IMR-90 (cell line): ENCODE results near the gene MCF2L. TPM values are rescaled to one million over a fixed set of nuclear protein-coding genes. Genes with fewer than 3 reads are reported as not detected.

Experiments used
- ATAC-seq: fragments of 200-7000 bp; cut with Tn5 transposase; 2 replicates; pipeline ENCODE4 v1.9.1; 2020; ENCODE audit warnings: low read depth, mild to moderate bottlenecking, moderate library complexity
- BruUV-seq: library from RNA; stranded (reverse); fragments of 400-500 nt; replicated peaks from 2 replicates; lab custom pipeline; 2021; lab: Mats Ljungman, UMichigan
- CTCF ChIA-PET: fragments of 300-600 bp; formaldehyde crosslinking; extraction: SDS; loops from one replicate; lab custom pipeline; 2021; ENCODE audit warnings: antibody characterized with exemption; lab: Yijun Ruan, JAX
- POLR2A ChIA-PET: fragments of 300-600 bp; sonication (Branson Sonifier 250); formaldehyde crosslinking; loops from one replicate; lab custom pipeline; 2022; ENCODE audit warnings: antibody characterized with exemption; ENCODE audit not compliant: unreplicated experiment; lab: Charles Lee
- DNase-seq: peaks from one replicate; pipeline ENCODE4 v3.0.0; 2013
- H2AFZ ChIP-seq: replicated peaks from 2 replicates; pipeline ENCODE3; 2013; ENCODE audit warnings: low read length, mild to moderate bottlenecking; ENCODE audit not compliant: poor library complexity
- H2AK5ac ChIP-seq: 2 replicates; pipeline ENCODE4 v1.6.1; 2013; ENCODE audit warnings: low read depth, low read length, inconsistent platforms
- H2AK9ac ChIP-seq: replicated peaks from 2 replicates; pipeline ENCODE3; 2013; ENCODE audit warnings: mild to moderate bottlenecking, low read depth, low read length, moderate library complexity; ENCODE audit not compliant: poor library complexity
- H2BK120ac ChIP-seq: 2 replicates; pipeline ENCODE4 v1.6.1; 2013; ENCODE audit warnings: low read depth, low read length, inconsistent platforms
- H2BK15ac ChIP-seq: 3 replicates; pipeline ENCODE4 v1.6.1; 2013; ENCODE audit warnings: low read depth, low read length, inconsistent platforms
- H2BK20ac ChIP-seq: 2 replicates; pipeline ENCODE4 v1.6.1; 2013; ENCODE audit warnings: low read depth, mild to moderate bottlenecking, inconsistent platforms, low read length, moderate library complexity
- H2BK5ac ChIP-seq: 2 replicates; pipeline ENCODE4 v1.6.1; 2013; ENCODE audit warnings: mild to moderate bottlenecking, low read depth, low read length, inconsistent platforms; ENCODE audit not compliant: poor library complexity, severe bottlenecking
- H3K14ac ChIP-seq: replicated peaks from 2 replicates; pipeline ENCODE4 v1.6.1; 2013; ENCODE audit warnings: low read depth, low read length, inconsistent platforms
- H3K18ac ChIP-seq: 2 replicates; pipeline ENCODE4 v1.6.1; 2013; ENCODE audit warnings: low read depth, low read length, control low read depth
- H3K23ac ChIP-seq: 2 replicates; pipeline ENCODE4 v1.6.1; 2013; ENCODE audit warnings: low read depth, low read length, inconsistent platforms
- H3K27ac ChIP-seq: 2 replicates; pipeline ENCODE4 v1.5.1; 2013; ENCODE audit warnings: mild to moderate bottlenecking, control low read depth, low read length; ENCODE audit not compliant: insufficient read depth
- H3K27me3 ChIP-seq: 2 replicates; pipeline ENCODE4 v1.6.1; 2013; ENCODE audit warnings: low read length; ENCODE audit not compliant: control insufficient read depth, insufficient read depth
- H3K36me3 ChIP-seq: 2 replicates; pipeline ENCODE4 v1.6.1; 2013; ENCODE audit warnings: low read length, mixed read lengths; ENCODE audit not compliant: control insufficient read depth, insufficient read depth
- H3K4ac ChIP-seq: 2 replicates; pipeline ENCODE4 v1.6.1; 2013; ENCODE audit warnings: low read depth, low read length, inconsistent platforms
- H3K4me1 ChIP-seq: 2 replicates; pipeline ENCODE4 v1.6.1; 2013; ENCODE audit warnings: low read length, mixed read lengths; ENCODE audit not compliant: control insufficient read depth, insufficient read depth
- H3K4me2 ChIP-seq: 2 replicates; pipeline ENCODE4 v1.6.1; 2013; ENCODE audit warnings: low read depth, mild to moderate bottlenecking, control low read depth, low read length, moderate library complexity
- H3K4me3 ChIP-seq: 2 replicates; pipeline ENCODE4 v1.5.1; 2013; ENCODE audit warnings: low read depth, mild to moderate bottlenecking, control low read depth, low read length, moderate library complexity; ENCODE audit not compliant: insufficient read depth
- H3K56ac ChIP-seq: 2 replicates; pipeline ENCODE4 v1.6.1; 2013; ENCODE audit warnings: low read length, inconsistent platforms; ENCODE audit not compliant: insufficient read depth; ENCODE audit errors: extremely low read depth
- H3K79me1 ChIP-seq, 2 experiments: 2 replicates each; pipeline ENCODE4 v1.6.1; 2013; ENCODE audit warnings: low read length in 2 of 2, inconsistent platforms in 1 of 2, low read depth in 1 of 2
- H3K9ac ChIP-seq: 2 replicates; pipeline ENCODE4 v1.6.1; 2013; ENCODE audit warnings: low read depth, low read length, control low read depth
- H3K9me1 ChIP-seq: 2 replicates; pipeline ENCODE4 v1.6.1; 2013; ENCODE audit warnings: low read length, inconsistent platforms; ENCODE audit not compliant: insufficient read depth
- H3K9me3 ChIP-seq: 2 replicates; pipeline ENCODE4 v1.6.1; 2013; ENCODE audit warnings: low read length; ENCODE audit not compliant: control insufficient read depth, insufficient read depth
- H4K20me1 ChIP-seq: 2 replicates; pipeline ENCODE4 v1.6.1; 2013; ENCODE audit warnings: low read length, inconsistent platforms; ENCODE audit not compliant: insufficient read depth
- H4K5ac ChIP-seq: 2 replicates; pipeline ENCODE4 v1.6.1; 2013; ENCODE audit warnings: mild to moderate bottlenecking, low read depth, low read length, control low read depth
- H4K8ac ChIP-seq, 2 experiments: 2 replicates each; pipeline ENCODE4 v1.6.1; 2013; ENCODE audit warnings: low read depth in 2 of 2, low read length in 2 of 2, control low read depth in 1 of 2, inconsistent platforms in 1 of 2
- H4K91ac ChIP-seq: 2 replicates; pipeline ENCODE4 v1.6.1; 2013; ENCODE audit warnings: low read depth, low read length, inconsistent platforms; ENCODE audit not compliant: insufficient read depth
- BHLHE40 ChIP-seq: fragments of 150-350 bp; IDR thresholded peaks from 2 replicates; pipeline ENCODE4 v1.6.1; 2016; ENCODE audit warnings: mild to moderate bottlenecking, low read depth, low read length
- CEBPB ChIP-seq: IDR thresholded peaks from 2 replicates; pipeline ENCODE4 v1.6.1; 2012; ENCODE audit warnings: low read depth, low read length, improper control_type of control experiment
- FOS ChIP-seq: fragments of 150-350 bp; IDR thresholded peaks from 2 replicates; pipeline ENCODE4 v1.6.1; 2016; ENCODE audit warnings: low read depth, low read length
- MAFK ChIP-seq: IDR thresholded peaks from 2 replicates; pipeline ENCODE4 v1.6.1; 2012; ENCODE audit warnings: low read depth, low read length, improper control_type of control experiment
- NFE2L2 ChIP-seq: fragments of 150-350 bp; IDR thresholded peaks from 2 replicates; pipeline ENCODE4 v1.6.1; 2016; ENCODE audit warnings: low read depth, mild to moderate bottlenecking, low read length
- POLR2A ChIP-seq: IDR thresholded peaks from 2 replicates; pipeline ENCODE4 v1.6.1; 2012; ENCODE audit warnings: mild to moderate bottlenecking, low read depth, low read length
- RAD21 ChIP-seq: IDR thresholded peaks from 2 replicates; pipeline ENCODE4 v1.6.1; 2012; ENCODE audit warnings: low read length, improper control_type of control experiment
- WGBS, 2 experiments: methylation state at CpG; one replicate each; pipeline versions ENCODE4 v1.1.5 to v1.1.7; 2013; ENCODE audit warnings: missing lambda C conversion rate in 2 of 2; ENCODE audit not compliant: insufficient read length in 1 of 2; ENCODE audit errors: extremely low coverage in 2 of 2; 5-methylcytosine and 5-hydroxymethylcytosine counted together
- dilution Hi-C: fragments of 300-500 bp; cut with HindIII; formaldehyde crosslinking; loops from one replicate; pipeline ENCODE4 v1.14.3; 2018; ENCODE audit warnings: low sequenced_read_pairs; ENCODE audit not compliant: unreplicated experiment
- in situ Hi-C: fragments of 300-500 bp; cut with MboI; formaldehyde crosslinking; loops from 3 replicates; pipeline ENCODE4 v1.14.3; 2019; ENCODE audit warnings: low sequenced_read_pairs, inconsistent platforms, mixed read lengths
- intact Hi-C: fragments of 100-400 bp; cut with micrococcal nuclease; formaldehyde crosslinking; loops from 2 replicates; pipeline ENCODE4 v1.10.0; 2022
- polyA plus RNA-seq, 3 experiments: library from polyadenylated mRNA; depleted of rRNA; stranded (reverse); fragments of >200 nt; gene quantifications; 2 replicates each; pipeline ENCODE4 v1.2.3, GENCODE V29; 2012; ENCODE audit warnings: low replicate concordance in 1 of 3
- total RNA-seq: library from RNA; depleted of rRNA; stranded (reverse); fragments of >200 nt; gene quantifications from 2 replicates; pipeline ENCODE4 v1.2.3, GENCODE V29; 2012
- TF ChIP-seq, protein P1 (sequence below): fragments of 150-350 bp; IDR thresholded peaks from 2 replicates; pipeline ENCODE4 v1.6.1; 2017; ENCODE audit warnings: mild to moderate bottlenecking, antibody characterized with exemption, low read length, low read depth
- TF ChIP-seq, protein P2 (sequence below): conservative IDR thresholded peaks from 2 replicates; pipeline ENCODE4 v1.5.1; 2012; ENCODE audit warnings: mild to moderate bottlenecking, low read depth, low read length, improper control_type of control experiment

MCF2L gene
- total and polyA plus RNA-seq, 2 of the 4 experiments (the other 2 are of a cell fraction): 0.18 TPM; not detected in 1

DNA sequence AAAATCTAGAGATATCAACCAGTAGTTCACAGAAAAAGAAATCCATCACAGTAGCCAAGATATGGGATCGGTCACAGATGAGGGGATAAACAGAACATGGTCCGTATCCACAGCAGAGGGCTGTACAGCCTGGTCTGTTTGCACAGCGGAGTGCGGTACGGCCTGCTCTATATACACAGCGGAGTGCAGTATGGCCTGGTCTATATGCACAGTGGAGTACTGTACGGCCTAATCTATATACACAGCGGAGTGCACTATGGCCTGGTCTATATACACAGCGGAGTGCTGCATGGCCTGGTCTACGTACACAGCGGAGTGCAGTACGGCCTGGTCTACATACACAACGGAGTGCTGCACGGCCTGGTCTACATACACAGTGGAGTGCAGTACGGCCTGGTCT is 43.0 kb upstream of the MCF2L start:
- CTCF ChIA-PET: no interaction called here
- no peaks in the 10 kb centered on the region for H3K79me1 ChIP-seq
- H3K27ac ChIP-seq: no peak overlapping the region
- no peak overlapping the region for H2AK9ac ChIP-seq
- peaks cover 53% of the 10 kb centered on the region for H3K27me3 ChIP-seq
- H2BK15ac ChIP-seq: no peak overlapping the region
- no peak overlapping the region for H4K8ac ChIP-seq
- no TSS peak for BruUV-seq
- no peak overlapping the region for H3K23ac ChIP-seq
- no peaks in the 10 kb centered on the region for H3K9me1 ChIP-seq
- H3K9me3 ChIP-seq: peaks cover 2% of the 10 kb centered on the region; the same call in 1 of the 2 replicates
- no peak overlapping the region for H2BK120ac ChIP-seq
- H4K5ac ChIP-seq: no peak overlapping the region
- POLR2A ChIA-PET: no interaction called here
- no peak overlapping the region for H3K56ac ChIP-seq
- H3K4me2 ChIP-seq: no peak overlapping the region
- no peak overlapping the region for H3K4me3 ChIP-seq
- no peak overlapping the region for H3K4ac ChIP-seq
- H4K20me1 ChIP-seq: no peaks in the 10 kb centered on the region
- 84% methylated on average over 14 of the region's 15 CpGs; no CpG with 5 or more reads in 1 of the 2 experiments for WGBS, 2 experiments
- dilution Hi-C loops: no loop called here
- intact Hi-C loops: no loop called here
- no peak overlapping the region for H4K91ac ChIP-seq
- DNase-seq (no peak), ATAC-seq (no peak)
- H3K9ac ChIP-seq: no peak overlapping the region
- H2AK5ac ChIP-seq: no peak overlapping the region
- H3K4me1 ChIP-seq: no peaks in the 10 kb centered on the region
- in situ Hi-C loops: loop anchor here (25.0 kb wide), 2 partner anchors 311 to 461 kb away; no protein-coding TSS in a partner anchor
- H3K14ac ChIP-seq: no peak overlapping the region
- no peak overlapping the region for H2BK5ac ChIP-seq
- no peak for TF ChIP-seq NFE2L2
- TF ChIP-seq, protein P1, sequence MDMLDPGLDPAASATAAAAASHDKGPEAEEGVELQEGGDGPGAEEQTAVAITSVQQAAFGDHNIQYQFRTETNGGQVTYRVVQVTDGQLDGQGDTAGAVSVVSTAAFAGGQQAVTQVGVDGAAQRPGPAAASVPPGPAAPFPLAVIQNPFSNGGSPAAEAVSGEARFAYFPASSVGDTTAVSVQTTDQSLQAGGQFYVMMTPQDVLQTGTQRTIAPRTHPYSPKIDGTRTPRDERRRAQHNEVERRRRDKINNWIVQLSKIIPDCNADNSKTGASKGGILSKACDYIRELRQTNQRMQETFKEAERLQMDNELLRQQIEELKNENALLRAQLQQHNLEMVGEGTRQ: no peak
- no peak for TF ChIP-seq FOS
- TF ChIP-seq POLR2A: no peak
- TF ChIP-seq, protein P2, sequence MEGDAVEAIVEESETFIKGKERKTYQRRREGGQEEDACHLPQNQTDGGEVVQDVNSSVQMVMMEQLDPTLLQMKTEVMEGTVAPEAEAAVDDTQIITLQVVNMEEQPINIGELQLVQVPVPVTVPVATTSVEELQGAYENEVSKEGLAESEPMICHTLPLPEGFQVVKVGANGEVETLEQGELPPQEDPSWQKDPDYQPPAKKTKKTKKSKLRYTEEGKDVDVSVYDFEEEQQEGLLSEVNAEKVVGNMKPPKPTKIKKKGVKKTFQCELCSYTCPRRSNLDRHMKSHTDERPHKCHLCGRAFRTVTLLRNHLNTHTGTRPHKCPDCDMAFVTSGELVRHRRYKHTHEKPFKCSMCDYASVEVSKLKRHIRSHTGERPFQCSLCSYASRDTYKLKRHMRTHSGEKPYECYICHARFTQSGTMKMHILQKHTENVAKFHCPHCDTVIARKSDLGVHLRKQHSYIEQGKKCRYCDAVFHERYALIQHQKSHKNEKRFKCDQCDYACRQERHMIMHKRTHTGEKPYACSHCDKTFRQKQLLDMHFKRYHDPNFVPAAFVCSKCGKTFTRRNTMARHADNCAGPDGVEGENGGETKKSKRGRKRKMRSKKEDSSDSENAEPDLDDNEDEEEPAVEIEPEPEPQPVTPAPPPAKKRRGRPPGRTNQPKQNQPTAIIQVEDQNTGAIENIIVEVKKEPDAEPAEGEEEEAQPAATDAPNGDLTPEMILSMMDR: no peak
- no peak for TF ChIP-seq RAD21
- no peak for TF ChIP-seq MAFK
- no peak for TF ChIP-seq CEBPB
- TF ChIP-seq BHLHE40: no peak
- H3K36me3 ChIP-seq: no peaks in the 10 kb centered on the region
- no peak overlapping the region for H2AFZ ChIP-seq
- H3K18ac ChIP-seq: no peak overlapping the region
- H2BK20ac ChIP-seq: no peak overlapping the region
